HG03280 (cell line): Measurements from ENCODE around the gene NCOR1.
A peak's percentile ranks its signal among the peaks of the same experiment; 100 is the strongest.
"Not testable (repeated sequence)": the region's sequence is repeated elsewhere in the genome, so short reads cannot be mapped to it uniquely, and the experiment has no call there.

ENCODE experiments used
- ATAC-seq: cut with Tn5 transposase; IDR thresholded peaks from one replicate; pipeline ENCODE4 v1.9.1; 2021; ENCODE audit warnings: mild to moderate bottlenecking, moderate library complexity; ENCODE audit not compliant: unreplicated experiment

The NCOR1 gene

GRCh38 chr17:16215965-16216316, 607 bp upstream of the NCOR1 start:
- peak; percentile 1 for ATAC-seq

GRCh38 chr17:16215002-16215272, 397 bp downstream of the NCOR1 start:
- ATAC-seq: peak; percentile 42

- ATAC-seq: no peak
These were observed 938 bp downstream of the NCOR1 start for GRCh38 chr17:16214190-16215001.

GRCh38 chr17:16212793-16213192, 2.5 kb downstream of the NCOR1 start:
- no peak for ATAC-seq

- no peak for ATAC-seq
These were observed 3.7 kb downstream of the NCOR1 start for GRCh38 chr17:16211590-16211989.

GRCh38 chr17:16204763-16205162, 10.6 kb downstream of the NCOR1 start:
- ATAC-seq: not testable (repeated sequence)

GRCh38 chr17:16202554-16203500, 12.5 kb downstream of the NCOR1 start:
- ATAC-seq: not testable (repeated sequence)

GRCh38 chr17:16201693-16202131, 13.6 kb downstream of the NCOR1 start:
- not testable (repeated sequence) for ATAC-seq

GRCh38 chr17:16199093-16199492, 16.2 kb downstream of the NCOR1 start:
- no peak for ATAC-seq

GRCh38 chr17:16197276-16197675, 18.1 kb downstream of the NCOR1 start:
- ATAC-seq: no peak

GRCh38 chr17:16194307-16194835, 21.0 kb downstream of the NCOR1 start:
- ATAC-seq: not testable (repeated sequence)

- no peak for ATAC-seq
These were observed 23.7 kb downstream of the NCOR1 start for GRCh38 chr17:16191604-16192003.

GRCh38 chr17:16190703-16191360, 24.5 kb downstream of the NCOR1 start:
- ATAC-seq: no peak

GRCh38 chr17:16189791-16190348, 25.5 kb downstream of the NCOR1 start:
- no peak for ATAC-seq

- no peak for ATAC-seq
These were observed 27.7 kb downstream of the NCOR1 start for GRCh38 chr17:16187642-16188041.

GRCh38 chr17:16181581-16181980, 33.8 kb downstream of the NCOR1 start:
- ATAC-seq: no peak

GRCh38 chr17:16178836-16179235, 36.5 kb downstream of the NCOR1 start:
- no peak for ATAC-seq

- no peak for ATAC-seq
These were observed 43.7 kb downstream of the NCOR1 start for GRCh38 chr17:16171613-16172012.

- not testable (repeated sequence) for ATAC-seq
These were observed 48.6 kb downstream of the NCOR1 start for GRCh38 chr17:16166766-16167165.

GRCh38 chr17:16158714-16159113, 56.6 kb downstream of the NCOR1 start:
- ATAC-seq: no peak

- no peak for ATAC-seq
These were observed 59.8 kb downstream of the NCOR1 start for GRCh38 chr17:16155536-16155935.
